Measurements from ENCODE around the gene ZCCHC12.

ZCCHC12 gene

DNA sequence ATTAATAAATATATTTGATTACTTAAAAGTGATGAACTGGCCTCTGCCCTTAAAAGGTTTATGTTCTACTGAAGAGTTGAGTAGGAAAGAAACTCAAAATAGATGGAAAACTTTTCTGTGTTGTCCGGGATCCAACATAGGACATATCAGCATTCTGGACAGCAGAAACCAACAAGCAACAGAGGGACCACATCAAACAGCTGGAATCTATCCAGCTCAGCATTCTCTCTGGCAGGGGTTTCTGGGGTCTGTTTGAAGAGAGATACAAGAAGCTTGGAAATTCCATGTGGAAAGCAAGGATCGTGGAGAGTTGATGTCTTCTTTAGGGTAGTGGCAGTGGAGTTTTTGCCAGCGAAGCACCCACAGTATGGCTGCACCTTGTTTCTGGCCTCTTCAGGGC, 43.6 kb downstream of the ZCCHC12 start:
- no peak for DNase-seq (ENCODE audit: low read depth in 3 of 3, low spot score in 1 of 3)

DNA sequence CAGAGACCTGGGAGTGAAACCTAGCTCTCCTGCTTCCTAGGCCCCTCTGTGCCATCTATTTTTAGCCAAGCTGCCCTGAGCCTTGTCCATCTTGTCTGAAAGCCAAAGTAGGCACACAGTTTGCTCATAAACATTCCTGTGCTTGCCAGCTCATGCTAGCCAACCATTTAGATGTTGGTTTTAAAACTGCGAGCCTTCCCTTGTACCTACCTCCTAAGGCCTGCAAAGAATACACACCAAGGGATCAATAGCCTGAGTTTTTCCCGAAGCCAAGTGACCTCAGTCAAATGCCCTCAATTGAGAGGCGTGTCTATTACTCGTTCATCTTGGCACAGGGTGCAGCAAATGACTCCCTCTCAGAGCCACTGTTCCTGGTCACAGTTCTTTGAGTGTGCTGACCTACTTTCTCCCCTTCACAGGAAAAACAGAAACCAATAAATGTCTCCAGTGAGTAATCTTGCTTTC, 48.5 kb downstream of the ZCCHC12 start:
- no peak for DNase-seq (ENCODE audit: low read depth in 3 of 3, low spot score in 1 of 3)
